Endothelial cell (in vitro differentiated cells): ENCODE measurements around the gene GYPB. TPM values are rescaled to one million over a fixed set of nuclear protein-coding genes. Genes with fewer than 3 reads are reported as not detected.
"Not testable (repeated sequence)": the region's sequence is repeated elsewhere in the genome, so short reads cannot be mapped to it uniquely, and the experiment has no call there.

Experiments used
- DNase-seq: peaks from one replicate; pipeline ENCODE4 v3.0.0; 2021; ENCODE audit warnings: low spot score
- H3K27ac Mint-ChIP-seq: one replicate; pipeline ENCODE4 v1.8.0; 2021; ENCODE audit warnings: mixed read lengths, inconsistent platforms; ENCODE audit not compliant: unreplicated experiment
- H3K27me3 Mint-ChIP-seq: one replicate; pipeline ENCODE4 v1.8.0; 2021; ENCODE audit warnings: mild to moderate bottlenecking, moderate library complexity, mixed read lengths, inconsistent platforms; ENCODE audit not compliant: unreplicated experiment
- H3K36me3 Mint-ChIP-seq: one replicate; pipeline ENCODE4 v1.8.0; 2021; ENCODE audit warnings: mild to moderate bottlenecking, low read depth, mixed read lengths, inconsistent platforms; ENCODE audit not compliant: unreplicated experiment
- H3K4me1 Mint-ChIP-seq: one replicate; pipeline ENCODE4 v1.8.0; 2021; ENCODE audit warnings: mild to moderate bottlenecking, mixed read lengths, inconsistent platforms; ENCODE audit not compliant: unreplicated experiment
- H3K4me3 Mint-ChIP-seq: one replicate; pipeline ENCODE4 v1.8.0; 2021; ENCODE audit warnings: mild to moderate bottlenecking, mixed read lengths, inconsistent platforms; ENCODE audit not compliant: unreplicated experiment
- H3K9me3 Mint-ChIP-seq: one replicate; pipeline ENCODE4 v1.8.0; 2021; ENCODE audit warnings: mixed read lengths, inconsistent platforms; ENCODE audit not compliant: unreplicated experiment
- total RNA-seq: library from RNA; stranded (reverse); fragmentation: NEBNext Ultra II Directional; extraction: Animal tissue kit (Norgen Biotek cat#: 25700); gene quantifications from one replicate; pipeline ENCODE4 v1.2.1, GENCODE V29; 2021; ENCODE audit not compliant: unreplicated experiment
- TF ChIP-seq, protein P1 (sequence below): fragments of 200-600 bp; sonication (generic); IDR thresholded peaks from one replicate; pipeline ENCODE4 v1.5.0; 2021; ENCODE audit warnings: antibody characterized with exemption; ENCODE audit not compliant: unreplicated experiment

Gene GYPB
- total RNA-seq, 1 donor from 2014 or later: not detected

DNA sequence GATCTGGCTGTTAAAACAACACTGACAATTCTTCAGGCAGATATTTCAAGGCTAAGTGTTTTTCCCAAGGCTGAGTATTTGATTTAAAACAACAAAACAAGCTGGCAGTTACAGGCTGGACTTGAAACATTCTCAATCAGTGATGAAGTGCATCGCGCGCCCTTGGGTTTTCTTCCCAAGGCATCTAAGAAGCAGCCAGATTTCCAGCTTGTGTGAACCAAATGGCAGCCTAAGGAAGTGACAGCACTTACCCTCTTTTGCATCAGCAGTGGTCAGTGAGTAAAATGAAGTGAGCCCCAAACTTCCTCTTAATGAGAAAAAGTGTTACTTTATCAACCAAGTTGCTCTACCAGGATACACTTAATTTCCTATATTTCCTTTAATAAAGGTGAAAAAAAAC, 12.2 kb upstream of the GYPB start:
- not testable (repeated sequence) for H3K27ac Mint-ChIP-seq, H3K4me3 Mint-ChIP-seq, H3K27me3 Mint-ChIP-seq, H3K4me1 Mint-ChIP-seq, H3K36me3 Mint-ChIP-seq, H3K9me3 Mint-ChIP-seq, DNase-seq

DNA sequence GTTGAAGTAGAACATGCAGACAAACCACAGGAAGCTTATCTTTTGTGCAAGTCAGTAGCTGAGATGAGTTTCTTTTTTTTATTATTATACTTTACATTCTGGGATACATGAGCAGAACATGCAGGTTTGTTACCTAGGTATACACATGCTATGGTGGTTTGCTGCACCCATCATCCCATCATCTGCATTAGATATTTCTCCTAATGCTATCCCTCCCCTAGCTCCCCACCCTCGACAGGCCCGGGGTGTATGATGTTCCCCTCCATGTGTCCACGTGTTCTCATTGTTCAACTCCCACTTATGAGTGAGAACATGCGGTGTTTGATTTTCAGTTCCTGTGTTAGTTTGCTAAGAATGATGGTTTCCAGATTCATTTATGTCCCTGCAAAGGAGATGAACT, 11.5 kb upstream of the GYPB start:
- H3K27ac Mint-ChIP-seq, H3K4me1 Mint-ChIP-seq, DNase-seq, H3K27me3 Mint-ChIP-seq, H3K4me3 Mint-ChIP-seq, H3K9me3 Mint-ChIP-seq, H3K36me3 Mint-ChIP-seq: not testable (repeated sequence)

DNA sequence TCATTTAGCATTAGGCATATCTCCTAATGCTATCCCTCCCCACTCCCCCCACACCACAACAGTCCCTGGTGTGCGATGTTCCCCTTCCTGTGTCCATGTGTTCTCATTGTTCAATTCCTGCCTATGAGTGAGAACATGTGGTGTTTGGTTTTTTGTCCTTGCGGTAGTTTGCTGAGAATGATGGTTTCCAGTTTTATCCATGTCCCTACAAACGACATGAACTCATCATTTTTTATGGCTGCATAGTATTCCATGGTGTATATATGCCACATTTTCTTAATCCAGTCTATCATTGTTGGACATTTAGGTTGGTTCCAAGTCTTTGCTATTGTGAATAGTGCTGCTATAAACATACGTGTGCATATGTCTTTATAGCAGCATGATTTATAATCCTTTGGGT, 7.5 kb upstream of the GYPB start:
- H3K4me3 Mint-ChIP-seq, H3K27ac Mint-ChIP-seq, H3K27me3 Mint-ChIP-seq, H3K36me3 Mint-ChIP-seq, H3K9me3 Mint-ChIP-seq, H3K4me1 Mint-ChIP-seq, DNase-seq: not testable (repeated sequence)

DNA sequence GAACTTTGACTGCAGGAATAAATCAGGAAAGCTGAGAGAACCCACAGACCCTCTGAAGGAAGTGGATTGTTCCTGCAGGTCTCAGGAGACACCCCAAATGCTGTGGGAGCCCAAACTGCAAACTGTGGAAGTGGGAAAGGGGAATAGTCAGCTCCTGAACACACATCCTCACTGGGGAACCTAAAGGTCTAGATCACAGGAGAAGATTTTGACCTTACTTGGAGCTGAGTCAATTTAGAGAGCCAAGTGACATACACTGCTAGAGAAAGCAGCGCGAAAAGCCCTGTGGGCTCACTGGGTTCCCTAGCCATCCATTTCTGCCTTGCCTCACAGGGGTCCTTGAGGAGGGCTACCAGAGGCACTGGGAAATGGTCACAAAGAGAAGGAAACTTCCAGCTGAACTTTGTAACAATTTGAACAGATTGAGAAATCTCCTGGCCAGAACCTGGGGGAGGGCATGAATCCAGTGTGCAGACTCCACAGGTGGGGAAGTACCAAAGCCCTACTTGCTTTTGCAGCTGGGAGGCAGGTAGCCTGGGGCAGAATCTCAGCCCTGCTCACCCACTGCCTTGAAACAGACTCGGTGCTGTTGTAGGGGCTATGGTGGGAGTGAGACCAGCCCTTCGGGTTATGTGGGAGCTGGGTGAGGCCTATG, 5.3 kb upstream of the GYPB start:
- not testable (repeated sequence) for H3K9me3 Mint-ChIP-seq, DNase-seq, H3K27me3 Mint-ChIP-seq, H3K4me1 Mint-ChIP-seq, H3K36me3 Mint-ChIP-seq, H3K4me3 Mint-ChIP-seq, H3K27ac Mint-ChIP-seq

DNA sequence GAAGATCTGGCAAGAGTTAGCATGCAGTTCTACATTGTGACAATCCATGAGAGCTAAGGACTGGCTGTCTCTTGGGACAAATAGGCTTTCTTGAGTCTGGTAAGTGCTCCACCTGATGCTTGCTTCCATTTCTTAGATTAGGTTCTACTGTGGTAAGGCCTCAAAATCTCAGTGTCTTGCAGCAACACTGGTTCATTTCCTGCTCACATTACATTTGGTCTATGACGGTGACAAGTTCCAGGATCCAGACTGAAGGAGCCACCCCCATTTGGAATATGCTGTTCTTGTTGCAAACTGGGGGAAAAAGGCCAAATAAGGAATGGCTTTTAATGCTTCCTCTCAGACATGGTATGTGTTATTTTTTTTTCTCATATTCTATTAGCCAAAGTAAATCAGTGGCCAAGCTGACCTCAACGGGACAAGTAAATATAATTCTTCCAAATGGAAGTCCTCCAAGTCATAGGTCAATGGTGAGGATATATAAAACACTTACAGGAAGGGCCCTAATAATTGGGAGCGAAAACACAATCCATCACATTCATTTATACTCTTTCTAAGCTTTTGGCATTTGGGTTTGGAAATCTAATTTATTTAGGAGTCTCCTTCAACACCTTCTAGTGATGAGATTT, 3.7 kb upstream of the GYPB start:
- not testable (repeated sequence) for H3K4me1 Mint-ChIP-seq, H3K27me3 Mint-ChIP-seq, H3K27ac Mint-ChIP-seq, H3K9me3 Mint-ChIP-seq, H3K36me3 Mint-ChIP-seq, H3K4me3 Mint-ChIP-seq, DNase-seq

DNA sequence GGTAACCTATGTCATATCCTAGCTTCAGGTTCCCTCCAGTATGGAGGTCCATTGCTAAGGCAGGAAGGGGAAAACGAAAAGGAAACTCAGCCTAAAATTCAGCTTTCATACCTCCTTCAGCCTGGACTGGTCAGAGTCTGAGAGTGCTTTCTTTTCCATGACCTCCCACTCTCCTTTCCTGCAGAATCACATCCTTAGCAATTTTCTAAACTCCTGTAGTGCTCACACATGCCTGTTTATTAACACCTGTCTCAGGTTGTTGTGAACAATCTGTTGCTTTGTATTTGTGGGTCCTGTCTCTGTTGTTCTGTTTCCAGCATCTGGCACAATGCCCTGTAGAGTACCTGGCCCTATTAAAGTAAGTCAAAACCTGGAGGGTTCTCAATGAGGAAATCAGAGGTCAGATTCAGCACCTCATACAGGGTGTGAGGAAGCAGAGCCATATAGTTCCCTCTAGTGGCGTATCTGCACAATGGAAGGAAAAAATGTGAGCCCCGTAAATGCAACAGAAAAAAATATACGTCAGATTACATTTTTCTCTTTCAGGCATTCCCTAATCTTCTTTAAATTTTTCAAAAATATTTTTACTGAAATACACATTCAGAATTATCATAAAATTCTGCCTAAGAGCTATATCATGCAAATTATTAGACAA, 2.3 kb upstream of the GYPB start:
- DNase-seq: peak; percentile 5
- H3K4me3 Mint-ChIP-seq, H3K36me3 Mint-ChIP-seq, H3K4me1 Mint-ChIP-seq, H3K9me3 Mint-ChIP-seq, H3K27me3 Mint-ChIP-seq, H3K27ac Mint-ChIP-seq: not testable (repeated sequence)
- TF ChIP-seq, protein P1, sequence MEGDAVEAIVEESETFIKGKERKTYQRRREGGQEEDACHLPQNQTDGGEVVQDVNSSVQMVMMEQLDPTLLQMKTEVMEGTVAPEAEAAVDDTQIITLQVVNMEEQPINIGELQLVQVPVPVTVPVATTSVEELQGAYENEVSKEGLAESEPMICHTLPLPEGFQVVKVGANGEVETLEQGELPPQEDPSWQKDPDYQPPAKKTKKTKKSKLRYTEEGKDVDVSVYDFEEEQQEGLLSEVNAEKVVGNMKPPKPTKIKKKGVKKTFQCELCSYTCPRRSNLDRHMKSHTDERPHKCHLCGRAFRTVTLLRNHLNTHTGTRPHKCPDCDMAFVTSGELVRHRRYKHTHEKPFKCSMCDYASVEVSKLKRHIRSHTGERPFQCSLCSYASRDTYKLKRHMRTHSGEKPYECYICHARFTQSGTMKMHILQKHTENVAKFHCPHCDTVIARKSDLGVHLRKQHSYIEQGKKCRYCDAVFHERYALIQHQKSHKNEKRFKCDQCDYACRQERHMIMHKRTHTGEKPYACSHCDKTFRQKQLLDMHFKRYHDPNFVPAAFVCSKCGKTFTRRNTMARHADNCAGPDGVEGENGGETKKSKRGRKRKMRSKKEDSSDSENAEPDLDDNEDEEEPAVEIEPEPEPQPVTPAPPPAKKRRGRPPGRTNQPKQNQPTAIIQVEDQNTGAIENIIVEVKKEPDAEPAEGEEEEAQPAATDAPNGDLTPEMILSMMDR: peak; percentile 48

DNA sequence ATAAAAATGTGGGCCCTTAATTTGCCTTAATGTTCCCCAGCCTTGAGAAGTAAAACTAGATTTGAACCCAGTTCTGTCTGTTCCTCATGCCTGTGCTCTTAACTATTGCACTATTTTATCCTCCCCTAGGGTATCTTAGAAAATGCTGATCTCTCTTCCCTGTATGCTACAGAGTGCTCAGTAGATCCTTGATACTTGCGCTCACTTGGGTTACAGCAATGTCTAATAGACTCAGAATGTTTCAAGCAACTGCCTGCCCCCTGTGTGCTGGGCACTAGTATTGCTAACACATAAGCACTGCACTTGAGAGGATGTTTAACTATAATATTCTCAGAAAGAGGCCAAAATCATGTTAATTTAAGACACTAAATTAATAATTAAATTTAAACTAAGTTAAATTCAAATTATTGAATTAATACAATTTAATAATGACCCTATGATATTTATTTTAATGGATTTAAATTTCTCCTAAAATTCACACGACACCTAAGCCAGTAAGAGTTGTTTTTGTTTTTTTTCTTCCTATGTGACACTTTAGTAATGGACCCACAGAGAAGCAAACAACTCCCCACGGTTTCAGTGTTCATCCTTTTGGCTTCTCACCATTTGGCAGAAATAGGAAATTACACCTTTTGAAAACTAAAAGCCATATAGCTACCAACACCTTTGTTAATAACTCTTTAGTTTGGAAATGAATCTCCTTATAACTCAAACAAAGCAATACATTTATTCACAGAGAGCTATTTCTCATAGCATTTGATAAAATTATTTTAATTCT, 768 bp downstream of the GYPB start:
- not testable (repeated sequence) for H3K9me3 Mint-ChIP-seq, H3K4me3 Mint-ChIP-seq, H3K27ac Mint-ChIP-seq, H3K36me3 Mint-ChIP-seq, DNase-seq, H3K27me3 Mint-ChIP-seq, H3K4me1 Mint-ChIP-seq

DNA sequence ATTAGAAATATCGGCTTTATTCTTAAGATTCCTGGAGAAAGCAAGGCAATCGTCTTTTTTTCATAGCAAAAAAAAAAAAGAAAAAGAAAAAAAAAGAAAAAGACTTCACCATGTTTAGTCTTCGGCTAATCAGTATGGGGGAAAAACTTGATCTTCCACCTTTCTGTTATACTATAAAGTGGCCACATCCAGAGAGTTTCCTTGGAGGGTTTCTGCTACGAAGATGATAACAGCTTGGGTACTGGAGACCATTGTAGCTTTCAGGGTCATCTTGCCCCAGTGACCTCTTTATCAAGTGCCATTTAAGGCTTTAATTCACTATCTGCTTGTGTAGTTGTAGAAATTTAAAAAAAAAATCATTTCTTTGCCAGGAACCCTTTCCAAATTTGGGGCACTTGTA, 1.9 kb downstream of the GYPB start:
- not testable (repeated sequence) for H3K4me1 Mint-ChIP-seq, H3K36me3 Mint-ChIP-seq, H3K4me3 Mint-ChIP-seq, DNase-seq, H3K27me3 Mint-ChIP-seq, H3K27ac Mint-ChIP-seq, H3K9me3 Mint-ChIP-seq

DNA sequence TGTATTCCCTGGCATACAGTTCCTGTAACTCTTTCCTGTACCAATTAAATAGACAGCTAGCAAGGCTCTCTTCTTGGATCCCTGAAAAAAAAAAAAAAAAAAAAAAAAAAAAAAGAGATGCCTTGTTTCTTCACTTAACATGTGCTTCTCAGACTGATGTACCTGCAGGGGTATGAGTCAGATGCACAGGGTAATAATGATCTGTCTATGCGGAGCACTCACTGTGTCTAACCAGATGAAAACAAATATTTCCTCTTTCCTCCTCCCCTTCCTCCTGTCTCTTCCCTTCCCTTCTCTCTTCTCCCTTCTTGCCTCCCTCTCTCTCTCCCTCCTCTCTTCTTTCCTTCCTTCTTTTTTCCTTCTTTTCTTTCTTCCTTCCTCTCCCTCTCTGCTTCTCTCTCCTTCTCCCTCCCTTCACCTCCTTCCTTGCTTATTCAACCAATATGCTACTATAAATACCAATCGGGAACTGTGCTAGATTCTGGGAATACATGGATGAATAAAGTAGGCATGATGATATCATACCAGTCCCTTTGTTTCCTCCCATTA, 3.0 kb downstream of the GYPB start:
- H3K27me3 Mint-ChIP-seq, H3K4me1 Mint-ChIP-seq: not testable (repeated sequence)

More for the DNA sequence above, 3.0 kb downstream of the GYPB start:
- H3K27ac Mint-ChIP-seq, H3K4me3 Mint-ChIP-seq, H3K36me3 Mint-ChIP-seq, H3K9me3 Mint-ChIP-seq, DNase-seq: not testable (repeated sequence)
